HG03175 (cell line): ENCODE data around the gene PTPRG.
"Not testable (repeated sequence)": the region's sequence is repeated elsewhere in the genome, so short reads cannot be mapped to it uniquely, and the experiment has no call there.

Experiments
- ATAC-seq: cut with Tn5 transposase; IDR thresholded peaks from one replicate; pipeline ENCODE4 v1.9.1; 2021; ENCODE audit warnings: mild to moderate bottlenecking, moderate library complexity; ENCODE audit not compliant: unreplicated experiment

Gene PTPRG

DNA sequence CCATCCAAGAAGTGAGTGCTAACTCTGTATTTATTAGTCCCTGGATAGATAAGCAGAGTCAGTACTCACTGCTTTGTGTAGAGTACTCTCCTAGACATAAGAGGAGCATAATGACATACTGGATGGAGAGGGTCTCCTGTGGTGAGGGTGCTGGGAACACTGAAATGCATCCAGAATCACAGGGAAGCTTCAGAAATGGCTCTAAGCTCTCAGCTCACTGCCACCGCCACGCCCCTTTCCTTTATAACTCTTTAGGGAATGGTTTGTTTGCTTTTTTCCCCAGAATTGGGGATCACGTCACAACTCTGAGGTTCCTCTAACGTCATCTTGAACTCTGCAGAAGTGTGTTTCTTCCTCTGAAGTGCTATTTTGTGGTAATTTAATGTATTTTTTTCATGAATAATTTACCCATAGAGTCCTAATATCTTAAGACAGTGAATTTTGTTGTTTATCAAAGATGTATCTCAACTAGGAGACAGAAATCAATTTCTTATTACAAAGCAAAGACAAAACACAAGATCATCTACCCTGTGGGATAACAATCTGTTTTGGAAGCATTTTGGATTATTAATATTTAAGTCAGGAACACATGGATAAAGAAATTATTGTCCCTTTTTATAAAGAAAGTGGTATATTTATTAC is 154.6 kb downstream of the PTPRG start:
- no peak for ATAC-seq

DNA sequence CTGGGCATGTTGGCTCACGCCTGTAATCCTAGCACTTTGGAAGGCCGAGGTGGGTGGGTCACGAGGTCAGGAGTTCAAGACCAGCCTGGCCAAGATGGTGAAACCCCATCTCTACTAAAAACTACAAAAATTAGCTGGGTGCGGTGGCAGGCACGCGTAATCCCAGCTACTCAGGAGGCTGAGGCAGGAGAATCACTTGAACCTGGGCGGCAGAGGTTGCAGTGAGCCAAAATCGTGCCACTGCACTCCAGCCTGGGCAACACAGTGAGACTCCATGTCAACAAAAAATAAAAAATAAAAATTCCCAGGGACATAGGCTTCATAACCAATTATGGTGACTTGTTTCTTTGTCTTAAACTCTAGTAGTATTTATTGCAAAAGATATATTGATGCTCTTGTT is 155.3 kb downstream of the PTPRG start:
- not testable (repeated sequence) for ATAC-seq

DNA sequence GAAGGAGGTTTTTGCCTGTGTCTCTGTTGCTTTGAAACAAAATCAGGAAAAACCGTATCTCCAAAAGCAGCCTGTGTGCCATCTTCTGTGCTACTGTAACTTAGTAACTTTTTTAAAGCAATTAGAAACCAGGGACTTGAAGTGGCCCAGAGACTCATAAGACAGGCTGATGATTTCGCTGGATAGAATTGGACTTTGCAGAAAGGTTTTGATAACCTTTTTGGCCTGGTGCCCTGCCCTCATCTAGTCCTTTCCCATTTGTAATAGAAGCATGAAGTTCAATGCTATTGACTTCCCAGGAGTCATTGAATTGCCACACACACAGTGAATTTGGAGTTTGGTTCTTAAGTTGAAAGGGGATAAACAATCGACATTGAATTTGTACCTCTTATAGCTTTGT is 157.2 kb downstream of the PTPRG start:
- ATAC-seq, result no peak

DNA sequence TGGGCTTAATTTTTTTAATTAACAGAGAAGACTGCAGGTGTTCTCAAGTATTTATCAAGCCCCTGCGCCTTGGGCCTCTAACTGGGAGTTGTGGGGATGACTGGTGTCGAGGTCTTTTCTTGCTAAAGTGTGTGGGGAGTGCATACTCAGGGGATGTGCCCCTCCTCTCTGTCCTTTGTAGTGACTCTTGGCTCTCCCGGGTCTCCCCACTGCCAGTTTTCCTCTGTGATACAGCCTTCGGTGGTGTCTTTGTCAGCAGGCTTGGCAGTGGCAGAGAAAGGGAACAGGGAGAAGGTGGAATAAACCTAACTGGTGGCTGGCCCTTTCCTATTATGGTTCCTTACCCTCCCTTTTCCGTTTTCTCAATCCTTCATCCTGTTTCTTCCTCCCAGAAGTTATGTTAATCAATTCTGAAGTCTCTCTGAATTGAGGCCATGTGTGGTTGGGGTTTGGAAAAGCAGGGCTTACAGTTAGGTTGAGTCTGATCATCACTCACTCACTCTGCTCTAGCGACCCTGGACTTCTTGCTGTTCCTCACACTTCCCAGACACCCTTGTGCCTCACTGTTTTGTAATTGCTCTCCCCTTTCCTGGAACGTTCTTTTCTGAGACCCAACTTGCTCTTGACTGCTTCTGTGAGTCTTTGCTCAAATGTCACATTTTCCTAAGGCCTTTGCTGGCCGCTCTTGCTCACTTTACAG is 158.1 kb downstream of the PTPRG start:
- ATAC-seq, result no peak

DNA sequence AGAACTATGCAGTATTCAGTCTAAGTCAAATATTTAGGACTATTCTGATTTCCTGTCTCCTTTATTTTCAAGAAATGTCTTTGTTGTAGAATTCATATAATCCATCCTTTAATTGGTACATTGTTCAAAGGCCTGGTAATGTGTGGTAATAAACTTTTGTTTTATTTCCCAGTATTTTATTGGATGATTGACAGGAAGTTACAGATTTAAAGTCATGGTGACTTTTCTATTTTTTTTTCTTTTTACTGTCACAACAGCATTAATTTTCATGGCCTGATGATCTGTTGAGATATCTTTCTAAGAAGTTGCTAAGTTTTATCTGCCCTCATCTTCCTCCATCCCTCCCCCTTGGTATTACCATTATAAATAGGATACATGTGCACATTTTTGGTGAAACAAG is 161.7 kb downstream of the PTPRG start:
- ATAC-seq, result no peak

DNA sequence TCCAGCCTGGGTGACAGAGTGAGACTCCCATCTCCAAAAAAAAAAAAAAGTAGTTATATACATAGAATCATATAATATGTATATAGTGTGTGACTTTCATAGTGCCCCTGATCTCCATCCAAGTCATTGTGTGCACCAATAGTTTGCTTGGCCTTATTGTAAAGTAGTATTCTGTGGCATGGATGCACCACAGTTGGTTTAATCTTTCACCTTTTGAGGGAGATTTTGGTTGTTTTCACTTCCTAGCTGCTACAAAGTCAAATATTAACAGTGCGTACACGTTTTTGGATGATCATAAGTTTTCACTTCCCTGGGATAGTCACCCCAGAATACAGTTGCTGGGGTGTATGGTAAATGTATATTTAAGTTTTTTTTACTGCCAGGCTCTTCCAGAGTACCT is 162.8 kb downstream of the PTPRG start:
- peak; percentile 66 for ATAC-seq

DNA sequence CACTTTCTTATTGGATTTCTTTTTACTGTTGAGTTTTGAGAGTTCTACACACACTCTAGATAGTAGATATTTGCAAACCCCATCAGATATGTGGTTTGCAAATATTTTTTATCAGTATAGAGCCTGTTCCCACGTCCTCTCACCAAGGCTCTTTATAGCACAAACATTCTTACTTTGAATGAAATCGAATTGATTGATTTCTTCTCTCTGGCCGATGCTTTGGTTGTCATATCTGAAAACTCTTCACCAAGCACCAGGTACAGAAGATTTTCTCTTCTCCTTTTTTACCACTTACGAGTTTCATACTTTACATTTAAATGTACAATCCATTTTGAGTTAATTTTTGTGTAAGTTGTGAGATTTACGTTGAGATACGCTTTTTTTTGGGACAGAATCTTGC is 163.4 kb downstream of the PTPRG start:
- ATAC-seq, result no peak

DNA sequence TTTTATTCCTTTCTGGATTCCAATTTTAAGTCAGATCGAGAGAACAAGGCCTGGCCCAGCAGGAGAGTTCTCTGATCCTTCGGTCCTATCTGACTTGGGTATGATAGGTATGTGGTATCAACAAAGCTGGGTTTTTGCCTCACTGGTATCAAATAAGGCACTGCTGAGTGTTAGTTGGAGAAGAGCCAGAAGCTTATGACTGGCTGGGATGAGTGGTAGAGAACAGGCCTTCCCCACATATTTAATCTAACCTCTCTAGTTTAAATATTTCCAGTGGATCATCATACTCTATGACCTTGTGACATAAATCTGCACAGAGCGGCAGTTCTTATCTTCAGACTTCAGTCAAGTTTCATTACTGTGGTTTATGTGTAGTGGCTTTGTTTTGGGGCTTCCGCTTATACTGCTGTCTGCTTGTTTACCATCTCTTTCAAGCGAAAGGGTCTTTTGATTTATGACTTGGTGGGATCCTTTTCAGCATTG is 164.5 kb downstream of the PTPRG start:
- no peak for ATAC-seq

DNA sequence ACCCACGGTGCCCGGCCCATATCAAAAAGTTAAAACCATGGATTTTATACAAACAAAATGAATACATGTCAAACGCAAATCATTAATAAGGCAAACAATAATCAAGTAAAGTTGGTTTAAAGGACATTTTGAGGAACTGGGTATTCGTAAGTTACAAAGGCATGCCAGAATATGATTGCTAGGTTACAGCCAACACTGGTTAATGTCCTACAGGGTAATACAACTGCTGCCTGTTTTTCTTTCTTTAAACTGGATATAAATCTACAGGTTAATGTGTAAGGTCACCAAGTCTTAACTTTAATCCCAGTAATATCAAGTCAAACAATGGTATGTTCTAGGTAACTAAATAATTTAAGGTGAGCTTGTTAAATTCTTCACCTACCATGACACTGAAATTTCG is 166.1 kb downstream of the PTPRG start:
- ATAC-seq, result no peak

DNA sequence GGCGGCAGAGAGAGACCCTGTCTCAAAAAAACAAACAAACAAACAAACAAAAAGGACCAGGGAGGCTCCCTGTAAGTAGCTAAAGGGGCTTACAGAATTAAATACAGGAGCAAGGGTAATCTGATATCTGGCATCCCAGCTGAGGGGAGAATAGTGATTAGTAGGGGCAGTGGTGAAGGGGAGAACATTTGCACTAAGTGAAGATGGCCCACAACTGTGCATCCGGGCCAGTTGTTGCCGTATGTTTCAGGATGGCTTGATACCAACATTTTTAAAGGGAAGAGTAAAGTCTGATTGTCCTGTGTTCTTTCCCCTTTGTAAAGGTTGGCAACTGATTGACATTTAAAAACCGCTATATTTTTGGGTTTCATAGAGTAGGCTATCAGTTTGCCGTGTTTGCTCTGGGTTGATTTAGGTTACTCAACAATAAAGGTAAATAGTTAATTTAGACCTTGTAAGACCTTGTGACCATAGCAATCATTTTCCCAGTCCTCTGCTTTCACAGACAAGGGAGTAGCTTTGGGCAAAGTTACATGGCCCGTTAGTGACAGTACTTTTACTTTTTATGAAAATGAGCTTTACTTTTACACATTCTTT is 167.8 kb downstream of the PTPRG start:
- no peak for ATAC-seq

DNA sequence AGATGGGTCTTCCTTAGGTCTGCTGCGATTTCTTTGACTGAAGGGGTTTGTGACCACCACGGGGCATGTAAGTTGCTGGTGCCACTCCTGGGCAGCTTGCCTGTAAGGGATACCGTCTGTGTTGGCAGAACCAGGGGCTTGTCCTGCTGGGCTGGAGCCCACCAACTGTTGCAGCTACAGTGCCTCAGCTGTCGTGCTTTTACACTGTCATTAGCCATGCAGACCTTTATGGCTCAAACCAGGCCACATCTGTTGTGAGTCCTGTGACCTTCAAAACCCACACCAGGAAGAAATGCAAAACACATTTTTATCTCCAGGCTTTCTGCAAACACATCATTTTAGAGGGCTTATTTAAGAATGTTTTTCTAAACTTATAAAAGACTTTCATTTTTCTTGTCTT is 168.7 kb downstream of the PTPRG start:
- ATAC-seq, result no peak

DNA sequence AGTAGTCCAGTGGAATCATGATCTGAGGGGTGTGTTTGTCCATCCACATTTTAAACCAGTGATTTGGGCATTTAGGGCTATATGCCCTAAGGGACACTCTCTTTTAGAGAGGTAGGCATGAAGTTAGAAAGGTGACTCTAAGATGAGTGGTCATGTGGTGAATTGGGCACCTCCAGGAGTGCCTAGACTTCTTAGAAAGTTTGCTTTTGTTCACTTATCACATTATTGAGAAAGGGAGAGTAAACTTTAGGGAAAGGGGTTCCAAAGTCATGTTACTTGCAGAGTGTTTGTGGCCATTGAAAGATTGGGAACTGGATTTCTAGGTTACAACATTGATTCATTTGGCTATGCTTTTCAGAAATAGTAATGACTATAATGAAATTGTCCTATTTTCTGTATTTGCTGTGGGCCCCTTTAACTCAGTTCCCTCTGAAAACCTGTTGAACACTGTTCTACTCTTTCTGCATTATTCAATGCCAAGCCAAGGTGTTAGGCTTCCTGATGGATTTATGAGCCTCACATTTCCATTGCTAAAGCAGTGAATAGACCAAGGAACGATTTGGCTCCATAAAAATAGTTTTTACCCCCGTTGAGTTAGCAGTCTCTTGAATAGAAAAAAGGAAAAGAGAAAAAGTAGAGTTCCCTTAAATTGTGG is 169.3 kb downstream of the PTPRG start:
- no peak for ATAC-seq

DNA sequence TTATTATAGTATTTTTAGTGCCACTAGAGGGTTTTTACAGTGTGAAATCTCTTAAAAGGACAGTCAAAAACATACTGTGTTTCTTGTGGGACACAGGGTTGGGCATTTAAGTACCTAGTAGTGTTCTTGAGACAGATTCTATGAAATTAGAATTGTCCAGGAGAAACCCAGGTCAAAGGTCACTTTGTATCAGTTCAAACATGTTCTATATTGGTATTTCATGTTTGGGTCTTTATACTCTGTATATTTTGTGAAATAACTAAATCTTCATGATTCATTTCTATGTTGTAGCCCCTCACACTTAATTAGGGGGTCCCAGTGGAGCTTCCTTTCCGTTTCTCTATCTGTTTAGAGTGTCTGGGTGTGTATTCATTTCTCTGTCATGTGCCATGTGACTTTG is 171.6 kb downstream of the PTPRG start:
- no peak for ATAC-seq

DNA sequence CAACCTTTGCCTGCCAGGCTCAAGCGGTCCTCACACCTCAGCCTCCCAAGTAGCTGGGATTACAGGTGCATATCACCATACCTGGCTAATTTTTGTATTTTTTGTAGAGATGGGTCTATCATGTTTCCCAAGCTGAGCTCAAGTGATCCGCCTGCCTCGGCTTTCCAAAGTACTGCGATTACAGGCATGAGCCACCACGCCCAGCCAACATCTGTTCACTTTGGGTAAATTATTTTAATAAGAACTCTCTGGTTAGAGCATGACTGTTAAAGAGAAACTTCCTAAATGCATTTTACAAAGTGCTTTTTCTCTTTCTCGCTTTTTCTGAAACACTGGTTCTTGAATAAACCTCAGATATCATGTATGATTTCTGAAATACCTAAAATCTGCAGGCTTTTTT is 172.5 kb downstream of the PTPRG start:
- ATAC-seq, result no peak

DNA sequence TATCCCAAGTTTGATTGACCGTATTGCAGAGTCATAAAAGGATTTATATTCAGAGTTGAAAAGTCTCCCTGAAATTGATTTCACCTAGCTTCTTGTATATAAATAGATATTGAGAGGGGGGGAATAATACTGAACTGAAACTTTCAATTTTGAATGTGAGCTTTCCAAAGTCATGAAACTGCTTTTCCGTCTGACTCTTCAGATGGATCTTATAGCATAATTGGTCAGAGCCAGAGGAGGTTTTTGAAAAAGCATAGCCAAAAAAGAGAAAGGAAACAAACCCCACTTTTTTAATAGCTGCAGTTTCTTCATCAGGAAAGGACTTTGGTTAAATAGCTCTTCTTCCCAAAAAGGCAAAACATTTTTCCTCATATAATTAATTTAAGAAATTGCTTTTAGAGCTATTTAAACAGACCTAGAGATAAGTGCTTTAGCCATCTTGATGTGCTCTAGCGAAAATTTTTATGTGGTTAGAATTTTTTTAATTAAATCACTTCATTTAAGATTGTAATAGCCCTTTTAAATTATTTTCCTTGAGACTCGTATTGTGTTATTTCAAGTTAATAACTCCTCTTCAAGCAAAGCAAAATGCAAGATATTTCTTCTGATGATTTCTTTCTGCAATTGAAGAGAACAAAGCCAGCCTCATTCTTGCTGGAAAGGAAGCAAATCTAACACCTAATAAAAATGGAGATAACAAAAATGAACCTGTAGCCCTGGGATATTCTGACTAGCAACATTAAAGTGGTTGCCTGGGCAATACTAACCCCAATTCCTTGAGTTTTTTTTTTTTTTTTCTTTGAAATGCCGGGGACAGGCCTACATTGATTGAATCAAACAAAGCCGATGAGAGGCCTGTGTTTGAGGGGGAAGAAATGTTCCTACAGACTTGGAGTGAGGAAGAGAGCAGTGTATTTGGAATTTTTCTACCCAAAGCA is 173.6 kb downstream of the PTPRG start:
- no peak for ATAC-seq

DNA sequence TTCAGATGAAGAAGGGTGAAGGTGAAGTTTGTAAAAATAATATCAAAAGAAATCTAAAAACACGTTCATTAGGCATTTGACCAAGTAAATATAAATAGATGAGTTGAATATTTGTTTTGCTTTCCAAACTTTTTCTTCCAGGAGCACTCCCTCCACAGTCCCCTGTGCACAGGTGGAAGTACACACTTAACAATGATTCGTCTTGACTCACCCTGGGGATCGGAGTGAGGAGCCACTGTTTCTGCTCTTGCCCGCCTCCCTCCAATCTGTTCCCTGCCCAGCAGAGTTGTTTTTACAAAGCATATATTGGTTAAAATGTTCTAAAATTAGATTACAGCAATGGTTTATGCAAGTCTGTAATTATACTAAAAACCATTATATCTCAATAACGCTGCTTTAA is 175.1 kb downstream of the PTPRG start:
- no peak for ATAC-seq

DNA sequence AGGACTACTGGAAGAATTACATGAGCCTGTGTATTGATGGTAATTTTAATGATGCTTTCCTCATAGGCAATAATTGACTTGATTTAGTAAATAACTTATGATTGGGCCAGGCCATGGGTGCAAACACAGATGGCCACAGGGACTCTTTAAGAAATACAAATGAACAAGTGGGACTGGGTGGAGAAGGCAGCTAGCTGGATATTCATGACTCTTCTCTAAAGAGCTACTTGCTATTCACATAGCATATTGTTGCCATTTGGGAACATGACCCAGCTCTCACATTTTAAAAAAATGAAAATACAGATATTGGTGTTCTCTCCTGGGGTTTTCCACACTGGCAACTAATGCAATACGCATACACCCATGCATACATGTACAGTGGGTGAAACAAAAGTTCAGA is 178.3 kb downstream of the PTPRG start:
- no peak for ATAC-seq

DNA sequence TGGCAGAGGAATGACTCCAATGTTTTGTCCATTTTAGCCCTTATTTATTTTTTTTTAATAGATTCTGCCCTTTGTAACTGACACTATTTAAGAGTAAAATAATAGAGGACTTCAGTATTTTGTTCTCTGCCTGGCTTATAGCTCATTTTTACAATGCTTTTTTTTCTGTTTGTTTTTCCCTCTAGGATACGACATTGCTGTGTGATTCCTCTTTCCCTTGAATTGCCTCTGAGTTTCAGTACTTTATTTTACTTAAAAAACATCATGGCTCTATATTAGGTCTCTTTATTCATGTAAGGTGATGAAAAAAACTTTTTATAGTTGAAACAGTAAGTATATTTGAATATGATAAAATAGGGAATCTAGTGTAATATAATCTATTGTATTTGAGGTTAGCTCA is 179.1 kb downstream of the PTPRG start:
- no peak for ATAC-seq

DNA sequence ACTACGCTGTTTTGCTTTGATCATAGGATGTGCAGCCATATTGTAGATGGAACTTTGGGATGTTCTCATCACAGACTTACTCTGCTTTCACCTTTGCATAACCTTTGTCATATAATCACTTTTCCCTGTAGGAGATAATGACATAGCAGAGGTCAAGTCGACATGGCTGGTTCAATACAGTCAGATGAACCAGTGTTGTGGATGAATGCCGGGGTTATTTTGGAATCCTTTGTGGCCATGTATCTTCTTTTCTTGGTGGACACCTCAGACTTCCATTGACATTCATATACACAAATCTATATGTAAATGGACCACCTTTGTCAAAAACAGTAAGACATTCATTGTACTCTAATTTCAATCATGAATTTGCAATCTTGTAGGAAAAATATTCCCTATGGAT is 180.2 kb downstream of the PTPRG start:
- no peak for ATAC-seq

DNA sequence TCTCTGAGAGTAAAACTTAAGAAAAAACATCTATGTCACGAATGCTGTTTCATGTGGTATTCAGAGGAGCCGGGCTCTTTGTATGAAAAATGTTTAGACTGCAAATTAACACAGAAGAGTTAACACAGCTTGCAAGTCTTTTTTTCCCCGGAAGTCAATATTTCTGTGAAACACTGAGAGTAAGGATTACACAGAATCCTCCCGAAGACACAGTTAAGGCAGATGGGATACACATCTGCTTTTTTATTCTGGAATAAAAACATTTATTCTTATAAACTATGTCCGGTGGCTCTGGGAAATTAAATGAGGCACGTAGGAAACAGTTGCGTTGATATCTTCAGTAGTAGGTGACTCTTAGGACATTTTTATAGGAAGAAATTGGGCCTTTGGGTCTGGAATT is 180.6 kb downstream of the PTPRG start:
- ATAC-seq, result no peak

DNA sequence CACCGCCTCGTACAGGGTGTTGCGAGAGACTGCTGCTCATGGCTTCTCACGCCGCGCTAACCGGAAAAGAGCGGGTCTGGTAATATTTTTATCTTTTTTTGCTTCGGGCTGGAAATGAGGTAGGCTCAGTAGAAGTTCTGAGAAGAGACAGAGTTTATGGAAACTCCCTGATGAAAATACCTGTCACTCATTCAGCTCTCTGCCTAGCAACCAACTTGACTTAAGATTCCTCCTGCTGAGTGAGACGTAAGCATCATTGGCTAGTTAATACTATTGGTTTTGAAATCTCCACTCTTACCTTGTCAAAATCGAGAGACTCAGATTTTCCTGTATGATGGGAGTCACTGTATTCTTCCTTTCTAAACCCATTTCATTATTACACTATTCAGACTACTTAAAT is 181.7 kb downstream of the PTPRG start:
- no peak for ATAC-seq
